GM12873 (cell line): Measurements from ENCODE around the gene PAX7.

Experiments
- CTCF ChIP-seq: IDR thresholded peaks from 2 replicates; pipeline ENCODE4 v1.5.1; 2012; ENCODE audit warnings: low read depth, mild to moderate bottlenecking, moderate library complexity, low read length, control low read depth; ENCODE audit not compliant: insufficient read depth; ENCODE audit errors: missing control alignments

PAX7 gene

GRCh38 chr1:18746981-18747380, 116.3 kb downstream of the PAX7 start:
- no peak for TF ChIP-seq CTCF

- no peak for TF ChIP-seq CTCF
Observed at GRCh38 chr1:18747671-18748070, 117.0 kb downstream of the PAX7 start.

GRCh38 chr1:18748435-18748834, 117.8 kb downstream of the PAX7 start:
- TF ChIP-seq CTCF: no peak

- TF ChIP-seq CTCF: no peak
Observed at GRCh38 chr1:18749569-18749968, 118.9 kb downstream of the PAX7 start.

GRCh38 chr1:18750600-18750999, 120.0 kb downstream of the PAX7 start:
- TF ChIP-seq CTCF: no peak

GRCh38 chr1:18751425-18751824, 120.8 kb downstream of the PAX7 start:
- TF ChIP-seq CTCF: no peak

- TF ChIP-seq CTCF: no peak
Observed at GRCh38 chr1:18752409-18752808, 121.8 kb downstream of the PAX7 start.
